IMR-90 (cell line): ENCODE results near the gene HTT. TPM values are rescaled to one million over a fixed set of nuclear protein-coding genes. Genes with fewer than 3 reads are reported as not detected.

Experiments
- ATAC-seq: fragments of 200-7000 bp; cut with Tn5 transposase; 2 replicates; pipeline ENCODE4 v1.9.1; 2020; ENCODE audit warnings: low read depth, mild to moderate bottlenecking, moderate library complexity
- BruUV-seq: library from RNA; stranded (reverse); fragments of 400-500 nt; replicated peaks from 2 replicates; lab custom pipeline; 2021; lab: Mats Ljungman, UMichigan
- CTCF ChIA-PET: fragments of 300-600 bp; formaldehyde crosslinking; extraction: SDS; loops from one replicate; lab custom pipeline; 2021; ENCODE audit warnings: antibody characterized with exemption; lab: Yijun Ruan, JAX
- POLR2A ChIA-PET: fragments of 300-600 bp; sonication (Branson Sonifier 250); formaldehyde crosslinking; loops from one replicate; lab custom pipeline; 2022; ENCODE audit warnings: antibody characterized with exemption; ENCODE audit not compliant: unreplicated experiment; lab: Charles Lee
- DNase-seq: peaks from one replicate; pipeline ENCODE4 v3.0.0; 2013
- H2AFZ ChIP-seq: replicated peaks from 2 replicates; pipeline ENCODE3; 2013; ENCODE audit warnings: low read length, mild to moderate bottlenecking; ENCODE audit not compliant: poor library complexity
- H2AK5ac ChIP-seq: 2 replicates; pipeline ENCODE4 v1.6.1; 2013; ENCODE audit warnings: low read depth, low read length, inconsistent platforms
- H2AK9ac ChIP-seq: replicated peaks from 2 replicates; pipeline ENCODE3; 2013; ENCODE audit warnings: mild to moderate bottlenecking, low read depth, low read length, moderate library complexity; ENCODE audit not compliant: poor library complexity
- H2BK120ac ChIP-seq: 2 replicates; pipeline ENCODE4 v1.6.1; 2013; ENCODE audit warnings: low read depth, low read length, inconsistent platforms
- H2BK15ac ChIP-seq: 3 replicates; pipeline ENCODE4 v1.6.1; 2013; ENCODE audit warnings: low read depth, low read length, inconsistent platforms
- H2BK20ac ChIP-seq: 2 replicates; pipeline ENCODE4 v1.6.1; 2013; ENCODE audit warnings: low read depth, mild to moderate bottlenecking, inconsistent platforms, low read length, moderate library complexity
- H2BK5ac ChIP-seq: 2 replicates; pipeline ENCODE4 v1.6.1; 2013; ENCODE audit warnings: mild to moderate bottlenecking, low read depth, low read length, inconsistent platforms; ENCODE audit not compliant: poor library complexity, severe bottlenecking
- H3K14ac ChIP-seq: replicated peaks from 2 replicates; pipeline ENCODE4 v1.6.1; 2013; ENCODE audit warnings: low read depth, low read length, inconsistent platforms
- H3K18ac ChIP-seq: 2 replicates; pipeline ENCODE4 v1.6.1; 2013; ENCODE audit warnings: low read depth, low read length, control low read depth
- H3K23ac ChIP-seq: 2 replicates; pipeline ENCODE4 v1.6.1; 2013; ENCODE audit warnings: low read depth, low read length, inconsistent platforms
- H3K27ac ChIP-seq: 2 replicates; pipeline ENCODE4 v1.5.1; 2013; ENCODE audit warnings: mild to moderate bottlenecking, control low read depth, low read length; ENCODE audit not compliant: insufficient read depth
- H3K27me3 ChIP-seq: 2 replicates; pipeline ENCODE4 v1.6.1; 2013; ENCODE audit warnings: low read length; ENCODE audit not compliant: control insufficient read depth, insufficient read depth
- H3K36me3 ChIP-seq: 2 replicates; pipeline ENCODE4 v1.6.1; 2013; ENCODE audit warnings: low read length, mixed read lengths; ENCODE audit not compliant: control insufficient read depth, insufficient read depth
- H3K4ac ChIP-seq: 2 replicates; pipeline ENCODE4 v1.6.1; 2013; ENCODE audit warnings: low read depth, low read length, inconsistent platforms
- H3K4me1 ChIP-seq: 2 replicates; pipeline ENCODE4 v1.6.1; 2013; ENCODE audit warnings: low read length, mixed read lengths; ENCODE audit not compliant: control insufficient read depth, insufficient read depth
- H3K4me2 ChIP-seq: 2 replicates; pipeline ENCODE4 v1.6.1; 2013; ENCODE audit warnings: low read depth, mild to moderate bottlenecking, control low read depth, low read length, moderate library complexity
- H3K4me3 ChIP-seq: 2 replicates; pipeline ENCODE4 v1.5.1; 2013; ENCODE audit warnings: low read depth, mild to moderate bottlenecking, control low read depth, low read length, moderate library complexity; ENCODE audit not compliant: insufficient read depth
- H3K56ac ChIP-seq: 2 replicates; pipeline ENCODE4 v1.6.1; 2013; ENCODE audit warnings: low read length, inconsistent platforms; ENCODE audit not compliant: insufficient read depth; ENCODE audit errors: extremely low read depth
- H3K79me1 ChIP-seq, 2 experiments: 2 replicates each; pipeline ENCODE4 v1.6.1; 2013; ENCODE audit warnings: low read length in 2 of 2, inconsistent platforms in 1 of 2, low read depth in 1 of 2
- H3K9ac ChIP-seq: 2 replicates; pipeline ENCODE4 v1.6.1; 2013; ENCODE audit warnings: low read depth, low read length, control low read depth
- H3K9me1 ChIP-seq: 2 replicates; pipeline ENCODE4 v1.6.1; 2013; ENCODE audit warnings: low read length, inconsistent platforms; ENCODE audit not compliant: insufficient read depth
- H3K9me3 ChIP-seq: 2 replicates; pipeline ENCODE4 v1.6.1; 2013; ENCODE audit warnings: low read length; ENCODE audit not compliant: control insufficient read depth, insufficient read depth
- H4K20me1 ChIP-seq: 2 replicates; pipeline ENCODE4 v1.6.1; 2013; ENCODE audit warnings: low read length, inconsistent platforms; ENCODE audit not compliant: insufficient read depth
- H4K5ac ChIP-seq: 2 replicates; pipeline ENCODE4 v1.6.1; 2013; ENCODE audit warnings: mild to moderate bottlenecking, low read depth, low read length, control low read depth
- H4K8ac ChIP-seq, 2 experiments: 2 replicates each; pipeline ENCODE4 v1.6.1; 2013; ENCODE audit warnings: low read depth in 2 of 2, low read length in 2 of 2, control low read depth in 1 of 2, inconsistent platforms in 1 of 2
- H4K91ac ChIP-seq: 2 replicates; pipeline ENCODE4 v1.6.1; 2013; ENCODE audit warnings: low read depth, low read length, inconsistent platforms; ENCODE audit not compliant: insufficient read depth
- BHLHE40 ChIP-seq: fragments of 150-350 bp; IDR thresholded peaks from 2 replicates; pipeline ENCODE4 v1.6.1; 2016; ENCODE audit warnings: mild to moderate bottlenecking, low read depth, low read length
- CEBPB ChIP-seq: IDR thresholded peaks from 2 replicates; pipeline ENCODE4 v1.6.1; 2012; ENCODE audit warnings: low read depth, low read length, improper control_type of control experiment
- CHD1 ChIP-seq: IDR thresholded peaks from 2 replicates; pipeline ENCODE4 v1.6.1; 2012; ENCODE audit warnings: low read depth, low read length, improper control_type of control experiment
- FOS ChIP-seq: fragments of 150-350 bp; IDR thresholded peaks from 2 replicates; pipeline ENCODE4 v1.6.1; 2016; ENCODE audit warnings: low read depth, low read length
- MAZ ChIP-seq: IDR thresholded peaks from 2 replicates; pipeline ENCODE4 v1.6.1; 2012; ENCODE audit warnings: low read depth, mild to moderate bottlenecking, low read length, improper control_type of control experiment, moderate library complexity, borderline replicate concordance
- MXI1 ChIP-seq: IDR thresholded peaks from 2 replicates; pipeline ENCODE4 v1.6.1; 2012; ENCODE audit warnings: low read depth, mild to moderate bottlenecking, low read length, moderate library complexity, borderline replicate concordance
- POLR2A ChIP-seq: IDR thresholded peaks from 2 replicates; pipeline ENCODE4 v1.6.1; 2012; ENCODE audit warnings: mild to moderate bottlenecking, low read depth, low read length
- RCOR1 ChIP-seq: IDR thresholded peaks from 2 replicates; pipeline ENCODE4 v1.6.1; 2012; ENCODE audit warnings: mild to moderate bottlenecking, low read length, improper control_type of control experiment; ENCODE audit not compliant: insufficient replicate concordance
- SMC3 ChIP-seq: fragments of 150-350 bp; IDR thresholded peaks from 2 replicates; pipeline ENCODE4 v1.6.1; 2016; ENCODE audit warnings: low read depth, mild to moderate bottlenecking, antibody characterized with exemption, low read length, moderate library complexity
- USF2 ChIP-seq: fragments of 150-350 bp; IDR thresholded peaks from 2 replicates; pipeline ENCODE4 v1.6.1; 2017; ENCODE audit warnings: mild to moderate bottlenecking, antibody characterized with exemption, low read length, low read depth
- WGBS, 2 experiments: methylation state at CpG; one replicate each; pipeline versions ENCODE4 v1.1.5 to v1.1.7; 2013; ENCODE audit warnings: missing lambda C conversion rate in 2 of 2; ENCODE audit not compliant: insufficient read length in 1 of 2; ENCODE audit errors: extremely low coverage in 2 of 2; 5-methylcytosine and 5-hydroxymethylcytosine counted together
- dilution Hi-C: fragments of 300-500 bp; cut with HindIII; formaldehyde crosslinking; loops from one replicate; pipeline ENCODE4 v1.14.3; 2018; ENCODE audit warnings: low sequenced_read_pairs; ENCODE audit not compliant: unreplicated experiment
- in situ Hi-C: fragments of 300-500 bp; cut with MboI; formaldehyde crosslinking; loops from 3 replicates; pipeline ENCODE4 v1.14.3; 2019; ENCODE audit warnings: low sequenced_read_pairs, inconsistent platforms, mixed read lengths
- intact Hi-C: fragments of 100-400 bp; cut with micrococcal nuclease; formaldehyde crosslinking; loops from 2 replicates; pipeline ENCODE4 v1.10.0; 2022
- polyA plus RNA-seq, 3 experiments: library from polyadenylated mRNA; depleted of rRNA; stranded (reverse); fragments of >200 nt; gene quantifications; 2 replicates each; pipeline ENCODE4 v1.2.3, GENCODE V29; 2012; ENCODE audit warnings: low replicate concordance in 1 of 3
- total RNA-seq: library from RNA; depleted of rRNA; stranded (reverse); fragments of >200 nt; gene quantifications from 2 replicates; pipeline ENCODE4 v1.2.3, GENCODE V29; 2012
- TF ChIP-seq, protein P1 (sequence below): conservative IDR thresholded peaks from 2 replicates; pipeline ENCODE4 v1.5.1; 2012; ENCODE audit warnings: mild to moderate bottlenecking, low read depth, low read length, improper control_type of control experiment
- TF ChIP-seq, protein P2 (sequence below): fragments of 150-350 bp; IDR thresholded peaks from 2 replicates; pipeline ENCODE4 v1.6.1; 2016; ENCODE audit warnings: low read depth, mild to moderate bottlenecking, low read length, moderate library complexity, borderline replicate concordance

HTT gene
- total and polyA plus RNA-seq, 2 of the 4 experiments (the other 2 are of a cell fraction), result 11.6 to 14.3 TPM

DNA sequence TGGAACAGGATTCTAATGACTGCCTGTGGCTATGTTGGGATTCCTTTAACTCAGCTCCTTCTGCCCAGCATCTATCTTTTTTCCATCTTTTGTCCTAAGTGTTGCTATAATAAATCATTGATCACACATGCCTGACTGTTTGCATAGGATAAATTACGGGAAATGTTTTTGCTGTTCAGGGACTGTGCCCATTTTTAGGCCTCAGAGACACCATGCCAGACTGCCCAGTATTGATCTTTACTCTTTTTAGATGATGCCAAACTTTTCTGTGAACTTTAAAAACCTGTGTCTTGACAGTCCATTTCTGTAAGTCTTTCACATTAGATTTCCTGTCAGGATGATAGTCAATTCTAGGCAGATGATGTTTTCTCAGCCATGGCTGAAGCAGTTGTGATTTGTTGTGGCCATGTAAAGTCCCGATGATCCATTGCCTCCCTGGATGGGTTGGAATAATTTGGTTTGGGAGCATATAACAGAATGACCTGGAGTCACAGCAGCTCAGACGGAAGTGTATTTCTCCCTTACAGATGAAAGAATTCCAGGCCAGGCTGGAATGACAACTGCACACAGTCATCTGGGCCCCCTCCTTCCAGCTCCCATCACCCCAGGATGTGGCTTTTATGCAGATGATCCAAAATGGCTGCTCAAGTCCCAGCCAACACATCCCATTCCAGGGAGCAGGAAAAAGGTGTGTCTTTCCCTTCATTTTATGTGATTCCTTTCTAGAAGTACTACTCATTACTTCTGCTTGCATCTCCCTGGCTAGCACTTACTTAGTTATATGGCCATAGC lies 3.6 kb upstream of the HTT start (continued):
- TF ChIP-seq, protein P1, sequence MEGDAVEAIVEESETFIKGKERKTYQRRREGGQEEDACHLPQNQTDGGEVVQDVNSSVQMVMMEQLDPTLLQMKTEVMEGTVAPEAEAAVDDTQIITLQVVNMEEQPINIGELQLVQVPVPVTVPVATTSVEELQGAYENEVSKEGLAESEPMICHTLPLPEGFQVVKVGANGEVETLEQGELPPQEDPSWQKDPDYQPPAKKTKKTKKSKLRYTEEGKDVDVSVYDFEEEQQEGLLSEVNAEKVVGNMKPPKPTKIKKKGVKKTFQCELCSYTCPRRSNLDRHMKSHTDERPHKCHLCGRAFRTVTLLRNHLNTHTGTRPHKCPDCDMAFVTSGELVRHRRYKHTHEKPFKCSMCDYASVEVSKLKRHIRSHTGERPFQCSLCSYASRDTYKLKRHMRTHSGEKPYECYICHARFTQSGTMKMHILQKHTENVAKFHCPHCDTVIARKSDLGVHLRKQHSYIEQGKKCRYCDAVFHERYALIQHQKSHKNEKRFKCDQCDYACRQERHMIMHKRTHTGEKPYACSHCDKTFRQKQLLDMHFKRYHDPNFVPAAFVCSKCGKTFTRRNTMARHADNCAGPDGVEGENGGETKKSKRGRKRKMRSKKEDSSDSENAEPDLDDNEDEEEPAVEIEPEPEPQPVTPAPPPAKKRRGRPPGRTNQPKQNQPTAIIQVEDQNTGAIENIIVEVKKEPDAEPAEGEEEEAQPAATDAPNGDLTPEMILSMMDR, result no peak

DNA sequence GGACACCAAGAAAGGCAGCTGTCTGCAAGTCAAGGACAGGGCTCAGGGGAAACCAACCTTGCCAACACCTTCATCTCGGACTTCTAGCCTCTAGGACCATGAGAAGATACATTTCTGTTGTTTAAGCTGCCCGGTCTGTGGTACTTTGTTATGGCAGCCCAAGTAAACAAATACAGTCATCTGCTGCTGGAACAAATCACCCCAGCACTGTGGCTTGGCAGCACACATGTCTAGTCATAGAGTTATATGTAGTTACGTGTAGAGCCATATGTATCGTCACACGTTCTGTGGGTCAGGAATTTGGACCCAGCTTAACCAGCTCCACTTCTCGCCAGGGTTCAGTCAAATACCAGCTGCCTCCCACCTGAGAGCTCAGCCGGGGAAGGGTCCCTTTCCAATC lies 2.7 kb upstream of the HTT start:
- Histone ChIP-seq H3K14ac (no peak overlapping the region), H4K20me1 (peaks cover 15% of the 10 kb centered on the region; the same call in 1 of the 2 replicates), H3K79me1 (peaks cover 0 to 12% of the 10 kb centered on the region in 2 experiments; a peak in 2 of 4 replicates), H3K23ac (no peak overlapping the region; the same call in 1 of the 2 replicates), H3K18ac (no peak overlapping the region), H2BK120ac (0 out of 2 replicates have a peak overlapping the region, but pooled peaks have one; percentile 26), H3K27ac (no peak overlapping the region), H2AK9ac (no peak overlapping the region), H2AFZ (peak overlapping the region; percentile 39), H3K9me3 (no peaks in the 10 kb centered on the region), H3K4me3 (no peak overlapping the region), H3K4ac (peak overlapping the region; percentile 64; the same call in 1 of the 2 replicates), H3K9ac (no peak overlapping the region), H3K56ac (no peak overlapping the region), H2BK5ac (no peak overlapping the region), H3K4me2 (no peak overlapping the region), H2BK20ac (no peak overlapping the region), H4K8ac (no peak overlapping the region), H2BK15ac (no peak overlapping the region), H3K4me1 (0 out of 2 replicates have a peak, but pooled peaks cover 1% of the 10 kb centered on the region), H4K5ac (no peak overlapping the region), H3K27me3 (peaks cover 7% of the 10 kb centered on the region), H4K91ac (no peak overlapping the region), H3K36me3 (no peaks in the 10 kb centered on the region), H2AK5ac (no peak overlapping the region; the same call in 1 of the 2 replicates), H3K9me1 (peaks cover 4% of the 10 kb centered on the region)
- WGBS, 2 experiments, result 67% methylated on average over 5 of the region's 7 CpGs; no CpG with 5 or more reads in 1 of the 2 experiments
- dilution Hi-C loops (no loop called here), in situ Hi-C loops (no loop called here), intact Hi-C loops (no loop called here)
- DNase-seq (peak; percentile 16), ATAC-seq (no peak)
- no TSS peak for BruUV-seq
- CTCF ChIA-PET, result interaction anchor here (1.2 kb wide), 1 partner anchor 25 kb away, joined by 3 read pairs; no protein-coding TSS in a partner anchor
- POLR2A ChIA-PET, result no interaction called here
- TF ChIP-seq CEBPB (no peak), MAZ (no peak), CHD1 (no peak), FOS (no peak), MXI1 (no peak), RCOR1 (no peak), SMC3 (no peak), BHLHE40 (no peak), POLR2A (no peak), USF2 (no peak)
- TF ChIP-seq, protein P2, sequence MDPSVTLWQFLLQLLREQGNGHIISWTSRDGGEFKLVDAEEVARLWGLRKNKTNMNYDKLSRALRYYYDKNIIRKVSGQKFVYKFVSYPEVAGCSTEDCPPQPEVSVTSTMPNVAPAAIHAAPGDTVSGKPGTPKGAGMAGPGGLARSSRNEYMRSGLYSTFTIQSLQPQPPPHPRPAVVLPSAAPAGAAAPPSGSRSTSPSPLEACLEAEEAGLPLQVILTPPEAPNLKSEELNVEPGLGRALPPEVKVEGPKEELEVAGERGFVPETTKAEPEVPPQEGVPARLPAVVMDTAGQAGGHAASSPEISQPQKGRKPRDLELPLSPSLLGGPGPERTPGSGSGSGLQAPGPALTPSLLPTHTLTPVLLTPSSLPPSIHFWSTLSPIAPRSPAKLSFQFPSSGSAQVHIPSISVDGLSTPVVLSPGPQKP, result no peak
